HS-5 (cell line): Measurements from ENCODE around the gene RSPO1.

Experiments
- DNase-seq: peaks from one replicate; pipeline ENCODE4 v3.0.0-alpha.2; 2012; ENCODE audit warnings: low read depth

Gene RSPO1

GRCh38 chr1:37564892-37565291, 69.8 kb downstream of the RSPO1 start:
- no peak for DNase-seq

GRCh38 chr1:37562984-37563383, 71.7 kb downstream of the RSPO1 start:
- no peak for DNase-seq
